HG02884 (cell line): Measurements from ENCODE around the gene C22orf15.

Experiments
- ATAC-seq: cut with Tn5 transposase; IDR thresholded peaks from one replicate; pipeline ENCODE4 v1.9.1; 2021; ENCODE audit warnings: mild to moderate bottlenecking, moderate library complexity; ENCODE audit not compliant: unreplicated experiment

Gene C22orf15

DNA sequence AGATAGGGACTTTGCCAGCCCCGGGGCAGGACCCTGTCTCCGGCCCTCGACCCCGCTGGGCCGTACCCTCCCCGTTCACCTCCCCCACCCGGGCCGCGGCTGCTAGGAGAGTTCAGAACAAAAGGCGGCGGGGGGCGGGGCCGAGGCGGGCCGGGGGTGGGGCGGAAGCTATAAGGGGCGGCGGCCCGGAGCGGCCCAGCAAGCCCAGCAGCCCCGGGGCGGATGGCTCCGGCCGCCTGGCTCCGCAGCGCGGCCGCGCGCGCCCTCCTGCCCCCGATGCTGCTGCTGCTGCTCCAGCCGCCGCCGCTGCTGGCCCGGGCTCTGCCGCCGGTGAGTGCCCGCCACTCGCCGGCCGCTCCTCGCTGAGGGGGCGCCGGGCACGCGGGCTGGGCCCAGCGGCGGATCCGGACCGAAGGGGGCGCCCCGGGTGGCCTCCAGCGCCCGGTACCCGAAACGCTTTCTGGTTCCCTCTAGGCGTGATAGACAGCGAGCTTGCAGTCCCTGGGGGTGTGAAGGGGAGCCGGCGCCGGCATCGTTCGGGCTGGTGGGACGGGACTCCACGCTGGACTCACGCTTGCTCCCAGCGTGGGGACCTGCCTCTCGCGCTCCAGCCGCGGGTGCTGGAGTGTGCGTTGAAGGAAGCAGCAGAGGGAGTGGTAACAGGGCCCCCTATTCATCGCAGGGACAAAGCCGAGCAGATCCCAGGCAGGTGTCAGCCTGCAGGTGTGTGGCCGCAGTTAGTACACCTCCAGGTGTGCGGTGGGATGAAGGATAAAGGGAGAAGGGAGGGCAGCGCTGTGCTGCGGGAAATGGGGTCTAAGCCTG, 10.1 kb downstream of the C22orf15 start, which contains the start of gene MMP11:
MMP11 (plus strand) TSS at position 201 of the 825 bp plus-strand sequence; CDS start at position 223, 22 bp downstream.
- ATAC-seq = no peak

DNA sequence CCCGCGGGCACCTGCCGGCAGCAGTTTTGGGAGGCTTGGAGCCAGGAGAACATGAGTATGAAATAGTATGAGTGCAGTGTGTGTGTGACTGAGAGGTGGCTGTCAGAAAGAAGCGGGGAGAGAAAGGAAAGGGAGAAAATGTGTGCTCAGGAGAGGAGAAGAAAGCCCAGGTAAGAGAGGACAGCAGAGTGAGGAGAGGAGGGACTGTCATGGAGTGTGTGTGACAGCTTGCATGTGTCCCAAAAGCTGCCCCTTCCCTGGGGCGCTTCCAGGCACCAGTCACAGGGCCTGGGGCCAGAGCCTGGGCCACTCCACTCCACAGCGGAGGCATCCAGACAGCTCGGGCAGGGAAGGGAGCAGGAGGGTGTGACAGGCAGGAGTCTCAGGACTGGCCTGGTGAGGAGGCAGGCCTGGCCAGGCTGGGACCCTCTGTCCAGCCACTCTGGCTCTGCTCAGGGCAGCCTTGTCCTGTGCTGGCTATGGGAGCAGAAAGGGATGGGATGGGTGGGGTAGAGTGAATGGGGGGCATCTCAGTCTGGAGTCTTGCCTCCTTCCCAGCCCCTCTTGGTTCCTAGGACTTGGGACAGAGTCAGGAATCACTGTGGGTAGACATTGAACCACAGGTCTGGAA, 10.8 kb downstream of the C22orf15 start:
- no peak for ATAC-seq

DNA sequence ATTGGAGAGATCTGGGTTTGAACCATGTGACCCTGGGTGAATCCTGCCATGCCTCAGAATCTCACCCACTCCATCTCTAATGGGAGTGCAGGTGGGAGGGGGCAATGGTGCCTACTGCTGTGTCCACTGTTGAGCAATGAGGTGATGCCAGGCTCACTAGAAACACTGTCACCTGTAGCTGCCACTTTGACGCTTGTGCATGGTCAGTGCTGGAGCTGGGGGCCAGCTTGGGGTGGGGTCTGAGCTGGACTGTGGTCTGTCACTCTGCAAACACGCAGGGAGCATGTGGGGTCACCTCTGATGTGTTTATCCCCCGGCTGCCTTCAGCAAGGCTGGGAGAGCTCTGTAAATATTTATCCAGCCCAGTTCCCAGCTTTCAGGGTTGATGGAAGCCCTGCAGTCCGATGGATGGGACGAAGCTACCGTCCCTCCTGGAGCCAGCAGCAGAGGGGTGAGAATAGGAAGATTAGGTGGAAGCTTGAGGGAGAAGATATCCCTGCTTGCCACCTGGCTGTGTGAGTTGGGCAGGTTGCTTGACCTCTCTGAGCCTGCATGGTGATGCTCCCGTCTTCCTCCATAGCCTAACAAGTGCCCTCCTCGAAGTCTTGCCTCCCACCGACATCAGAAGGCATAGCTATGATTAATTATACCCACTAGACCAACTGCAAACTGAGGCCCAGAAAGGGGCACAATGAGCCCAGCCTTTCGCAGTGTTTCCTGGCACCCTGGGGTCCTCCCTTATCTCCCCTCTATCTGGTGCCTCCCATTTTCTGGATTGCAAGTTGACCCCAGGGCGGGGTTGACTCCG, 11.5 kb downstream of the C22orf15 start:
- ATAC-seq = no peak

DNA sequence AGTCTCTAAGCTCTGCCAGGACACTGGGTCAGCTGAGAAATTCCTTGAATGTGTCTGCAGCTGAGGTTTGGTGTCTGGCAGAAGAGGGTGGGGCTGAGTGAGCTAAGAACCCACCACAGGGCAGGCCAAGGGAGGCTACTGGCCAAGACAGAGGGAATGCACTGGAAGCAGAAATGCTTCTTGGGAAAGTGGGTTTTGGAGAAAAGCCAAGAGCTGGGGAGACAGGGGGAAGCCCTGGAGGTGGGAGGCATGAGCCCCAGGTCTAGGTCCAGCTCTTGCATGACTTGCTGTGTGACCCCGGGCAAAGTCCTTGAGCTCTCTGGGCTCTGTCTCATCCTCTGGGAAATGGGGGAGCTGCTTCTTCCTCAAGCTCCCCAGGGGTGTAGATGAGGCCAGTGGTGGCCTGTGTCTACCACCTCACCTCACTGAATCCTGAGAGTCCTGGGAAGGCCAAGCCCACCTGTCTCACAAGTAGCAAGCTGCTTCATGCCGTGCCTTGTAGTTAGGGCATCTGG, 12.2 kb downstream of the C22orf15 start:
- no peak for ATAC-seq

DNA sequence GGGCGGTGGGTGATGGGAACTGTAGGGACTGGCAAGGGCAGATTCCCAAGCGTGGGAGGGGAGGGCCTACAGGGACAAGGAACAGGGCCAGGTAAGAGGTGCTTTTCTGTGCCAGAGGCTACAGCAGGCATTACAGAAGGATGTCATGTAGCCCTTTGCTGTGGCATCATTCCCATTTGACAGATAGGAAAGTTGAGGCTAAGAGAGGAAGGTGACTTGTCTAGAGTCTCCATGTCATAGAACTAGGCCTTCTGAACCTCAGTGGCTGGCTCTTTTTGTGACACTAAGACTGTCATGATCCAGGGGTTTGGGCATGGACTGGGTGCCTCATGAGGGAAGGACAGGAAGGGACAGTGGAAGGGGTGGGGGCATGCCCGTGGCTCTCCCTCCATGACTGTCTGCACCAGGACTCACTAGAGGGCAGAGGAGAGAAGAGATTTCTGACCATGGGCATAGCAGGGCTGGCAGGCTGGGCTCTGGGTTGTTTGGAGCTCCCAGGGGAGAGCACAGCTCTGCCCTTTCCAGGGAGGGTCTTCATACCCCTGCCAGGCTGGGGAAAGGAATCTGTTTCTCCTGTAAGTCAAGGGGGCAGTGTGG, 13.1 kb downstream of the C22orf15 start:
- no peak for ATAC-seq

DNA sequence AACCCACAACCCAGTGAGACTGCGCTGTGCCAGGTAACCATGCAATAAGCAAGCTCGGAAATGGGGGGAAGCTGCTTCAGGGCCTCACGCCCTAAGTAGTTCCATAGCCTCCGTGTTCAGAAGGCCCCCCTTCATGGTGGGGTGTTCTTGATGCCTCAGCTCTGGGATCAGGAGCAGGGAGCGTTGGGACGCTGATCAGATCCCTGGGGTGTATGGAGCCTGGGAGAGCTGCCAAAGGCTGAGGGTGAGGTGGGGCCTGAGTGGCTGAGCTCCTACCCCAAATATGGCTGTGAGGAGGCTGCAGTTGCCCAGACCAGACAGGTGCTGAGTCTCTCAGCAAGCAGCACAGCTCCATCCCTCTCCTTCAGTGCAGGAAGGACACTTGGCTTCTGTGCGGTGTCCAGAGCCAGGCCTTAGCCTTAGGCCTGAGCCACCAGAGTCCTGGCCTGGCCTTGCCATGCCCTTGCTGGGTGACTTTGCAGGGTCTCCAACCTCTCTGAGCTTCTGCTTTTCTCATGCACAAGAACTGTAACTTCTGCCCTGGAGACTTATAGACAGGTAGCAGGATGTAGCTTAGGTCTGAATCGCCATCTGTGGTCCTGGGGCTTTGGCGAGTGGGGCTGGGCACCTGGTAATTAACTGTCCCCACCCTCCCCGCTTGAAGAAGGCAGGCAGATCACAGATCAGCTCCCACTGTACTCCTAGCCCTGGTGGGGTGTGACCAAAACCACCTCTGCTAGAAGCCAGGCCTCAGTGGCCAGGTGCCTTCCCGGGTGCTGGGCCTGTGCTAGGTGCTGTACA, 15.2 kb downstream of the C22orf15 start:
- ATAC-seq = no peak

DNA sequence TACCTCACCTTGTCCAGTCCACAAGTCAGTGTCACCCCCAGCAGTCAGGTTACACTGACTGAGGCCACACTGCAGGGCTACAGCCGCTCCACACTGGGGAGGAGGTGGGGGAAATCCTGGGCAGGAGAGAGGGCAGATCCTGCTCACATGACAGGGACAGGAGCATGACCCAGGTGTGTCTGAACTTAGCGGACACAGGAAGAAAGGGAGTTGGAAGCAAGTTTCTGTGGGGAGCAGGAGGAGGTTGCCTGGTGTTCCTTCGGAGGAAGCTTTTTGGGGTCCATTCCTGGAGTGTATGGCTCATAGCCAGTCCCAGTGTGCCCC, 15.7 kb downstream of the C22orf15 start:
- ATAC-seq = no peak

DNA sequence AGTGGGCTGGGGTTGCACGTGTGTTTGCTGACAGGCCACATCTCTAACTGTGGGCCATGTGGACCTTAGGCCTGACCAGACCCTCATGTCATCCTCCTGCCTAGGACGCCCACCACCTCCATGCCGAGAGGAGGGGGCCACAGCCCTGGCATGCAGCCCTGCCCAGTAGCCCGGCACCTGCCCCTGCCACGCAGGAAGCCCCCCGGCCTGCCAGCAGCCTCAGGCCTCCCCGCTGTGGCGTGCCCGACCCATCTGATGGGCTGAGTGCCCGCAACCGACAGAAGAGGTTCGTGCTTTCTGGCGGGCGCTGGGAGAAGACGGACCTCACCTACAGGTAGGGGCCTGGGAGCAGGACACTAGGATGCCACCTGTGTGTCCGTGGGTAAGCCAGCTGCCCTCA, 16.3 kb downstream of the C22orf15 start:
- ATAC-seq = no peak

DNA sequence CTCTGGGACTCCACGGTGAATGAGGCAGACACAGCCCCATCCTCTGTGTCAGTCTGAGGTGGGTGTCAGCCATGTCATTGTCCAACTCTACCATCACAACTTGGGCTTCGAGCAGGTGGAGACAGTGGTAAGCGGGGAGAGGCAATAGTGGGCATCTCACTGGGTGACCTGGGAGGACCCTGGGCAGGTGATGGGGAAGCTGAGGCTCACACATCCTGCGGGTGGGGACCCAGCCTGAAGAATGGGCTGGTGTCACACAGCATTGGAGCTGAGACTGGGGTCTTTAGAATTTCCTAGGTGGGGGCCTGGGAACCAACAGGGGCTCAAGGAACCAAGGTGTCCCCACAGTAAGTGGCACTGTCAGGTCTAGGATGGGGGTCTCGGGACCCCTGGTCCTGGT, 16.9 kb downstream of the C22orf15 start:
- no peak for ATAC-seq

DNA sequence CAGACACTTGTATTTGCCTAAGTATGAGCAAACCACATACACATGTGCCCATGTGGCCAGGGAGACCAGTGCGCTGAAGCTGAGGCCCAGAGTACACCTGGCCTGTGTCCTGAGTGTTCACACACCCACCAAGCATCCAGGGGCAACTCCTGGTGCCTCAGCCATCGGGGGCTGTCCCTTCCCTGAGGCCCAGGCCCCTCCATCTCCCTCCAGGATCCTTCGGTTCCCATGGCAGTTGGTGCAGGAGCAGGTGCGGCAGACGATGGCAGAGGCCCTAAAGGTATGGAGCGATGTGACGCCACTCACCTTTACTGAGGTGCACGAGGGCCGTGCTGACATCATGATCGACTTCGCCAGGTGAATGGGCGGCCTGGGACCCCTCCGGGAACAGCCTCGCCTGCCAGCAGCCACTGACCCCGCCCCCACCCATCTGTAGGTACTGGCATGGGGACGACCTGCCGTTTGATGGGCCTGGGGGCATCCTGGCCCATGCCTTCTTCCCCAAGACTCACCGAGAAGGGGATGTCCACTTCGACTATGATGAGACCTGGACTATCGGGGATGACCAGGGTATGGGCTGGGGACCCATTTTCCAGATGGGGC, 17.5 kb downstream of the C22orf15 start:
- no peak for ATAC-seq

DNA sequence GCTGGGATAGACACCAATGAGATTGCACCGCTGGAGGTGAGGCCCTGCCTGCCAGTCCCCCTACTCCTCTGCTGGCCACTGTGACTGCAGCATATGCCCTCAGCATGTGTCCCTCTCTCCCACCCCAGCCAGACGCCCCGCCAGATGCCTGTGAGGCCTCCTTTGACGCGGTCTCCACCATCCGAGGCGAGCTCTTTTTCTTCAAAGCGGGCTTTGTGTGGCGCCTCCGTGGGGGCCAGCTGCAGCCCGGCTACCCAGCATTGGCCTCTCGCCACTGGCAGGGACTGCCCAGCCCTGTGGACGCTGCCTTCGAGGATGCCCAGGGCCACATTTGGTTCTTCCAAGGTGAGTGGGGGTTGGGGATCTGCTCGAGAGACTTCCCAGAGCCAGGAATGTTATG, 18.3 kb downstream of the C22orf15 start:
- ATAC-seq = no peak

DNA sequence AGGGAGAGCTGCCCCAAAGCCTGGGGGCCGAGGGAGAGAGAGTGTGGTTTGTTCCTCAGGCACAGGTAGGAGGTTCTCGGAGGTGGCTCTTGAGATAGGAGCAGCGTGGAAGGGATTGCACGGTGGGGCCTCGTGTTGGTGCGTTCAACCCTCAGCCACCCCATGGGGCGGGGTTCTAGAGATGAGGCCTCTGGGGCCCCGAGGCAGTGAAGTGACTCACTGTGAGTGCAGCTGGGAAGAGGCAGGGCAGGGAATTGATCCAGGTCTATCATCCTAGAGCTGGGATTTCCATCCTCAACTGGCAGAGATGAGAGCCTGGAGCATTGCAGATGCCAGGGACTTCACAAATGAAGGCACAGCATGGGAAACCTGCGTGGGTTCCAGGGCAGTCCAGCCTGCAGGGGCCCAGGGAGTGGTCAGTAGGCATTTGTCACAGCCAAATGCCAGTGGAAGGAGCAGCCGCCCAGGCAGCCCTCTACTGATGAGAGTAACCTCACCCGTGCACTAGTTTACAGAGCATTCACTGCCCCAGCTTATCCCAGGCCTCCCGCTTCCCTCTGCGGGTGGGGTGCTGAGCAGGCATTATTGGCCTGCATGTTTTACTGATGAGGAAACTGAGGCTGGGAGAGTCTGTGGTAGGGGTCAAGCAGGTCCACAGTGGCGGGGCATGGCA, 18.9 kb downstream of the C22orf15 start:
- no peak for ATAC-seq

DNA sequence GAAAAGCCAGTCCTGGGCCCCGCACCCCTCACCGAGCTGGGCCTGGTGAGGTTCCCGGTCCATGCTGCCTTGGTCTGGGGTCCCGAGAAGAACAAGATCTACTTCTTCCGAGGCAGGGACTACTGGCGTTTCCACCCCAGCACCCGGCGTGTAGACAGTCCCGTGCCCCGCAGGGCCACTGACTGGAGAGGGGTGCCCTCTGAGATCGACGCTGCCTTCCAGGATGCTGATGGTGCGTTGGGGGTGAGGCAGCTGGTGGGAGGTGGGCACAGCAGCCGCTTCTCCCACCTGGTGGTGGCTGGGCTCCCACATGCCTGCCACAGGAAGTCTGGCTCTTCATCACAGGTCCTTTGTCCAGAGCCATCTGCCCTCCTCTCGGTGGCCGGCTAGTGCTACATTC, 19.5 kb downstream of the C22orf15 start:
- no peak for ATAC-seq

DNA sequence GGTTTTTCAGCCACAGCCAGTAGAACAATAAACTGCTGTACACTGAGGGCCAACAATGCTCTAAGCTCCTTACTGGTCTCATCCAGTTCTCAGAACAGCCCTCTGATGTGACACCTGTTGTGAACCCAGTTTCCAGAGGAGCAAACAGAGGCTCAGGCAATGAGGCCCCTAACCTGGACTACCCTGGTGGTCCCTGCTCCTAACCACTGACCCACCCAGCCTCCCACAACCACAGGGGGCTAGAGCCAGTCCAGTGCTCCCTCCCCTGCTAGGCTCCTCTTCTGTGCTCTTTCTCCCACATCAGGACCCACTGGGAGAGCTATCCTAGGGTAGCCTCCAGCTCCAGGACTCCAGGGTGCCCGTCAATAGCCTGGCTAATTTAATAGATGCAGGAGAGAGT, 19.9 kb downstream of the C22orf15 start:
- no peak for ATAC-seq

DNA sequence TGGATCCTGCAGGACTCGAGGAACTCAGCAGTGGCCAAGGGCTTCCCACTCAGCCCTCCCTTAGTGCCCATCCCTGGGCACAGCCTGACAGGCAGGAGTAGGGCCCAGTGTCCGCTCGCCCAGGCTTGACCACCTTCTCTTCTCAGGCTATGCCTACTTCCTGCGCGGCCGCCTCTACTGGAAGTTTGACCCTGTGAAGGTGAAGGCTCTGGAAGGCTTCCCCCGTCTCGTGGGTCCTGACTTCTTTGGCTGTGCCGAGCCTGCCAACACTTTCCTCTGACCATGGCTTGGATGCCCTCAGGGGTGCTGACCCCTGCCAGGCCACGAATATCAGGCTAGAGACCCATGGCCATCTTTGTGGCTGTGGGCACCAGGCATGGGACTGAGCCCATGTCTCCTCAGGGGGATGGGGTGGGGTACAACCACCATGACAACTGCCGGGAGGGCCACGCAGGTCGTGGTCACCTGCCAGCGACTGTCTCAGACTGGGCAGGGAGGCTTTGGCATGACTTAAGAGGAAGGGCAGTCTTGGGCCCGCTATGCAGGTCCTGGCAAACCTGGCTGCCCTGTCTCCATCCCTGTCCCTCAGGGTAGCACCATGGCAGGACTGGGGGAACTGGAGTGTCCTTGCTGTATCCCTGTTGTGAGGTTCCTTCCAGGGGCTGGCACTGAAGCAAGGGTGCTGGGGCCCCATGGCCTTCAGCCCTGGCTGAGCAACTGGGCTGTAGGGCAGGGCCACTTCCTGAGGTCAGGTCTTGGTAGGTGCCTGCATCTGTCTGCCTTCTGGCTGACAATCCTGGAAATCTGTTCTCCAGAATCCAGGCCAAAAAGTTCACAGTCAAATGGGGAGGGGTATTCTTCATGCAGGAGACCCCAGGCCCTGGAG, 20.7 kb downstream of the C22orf15 start:
- no peak for ATAC-seq

DNA sequence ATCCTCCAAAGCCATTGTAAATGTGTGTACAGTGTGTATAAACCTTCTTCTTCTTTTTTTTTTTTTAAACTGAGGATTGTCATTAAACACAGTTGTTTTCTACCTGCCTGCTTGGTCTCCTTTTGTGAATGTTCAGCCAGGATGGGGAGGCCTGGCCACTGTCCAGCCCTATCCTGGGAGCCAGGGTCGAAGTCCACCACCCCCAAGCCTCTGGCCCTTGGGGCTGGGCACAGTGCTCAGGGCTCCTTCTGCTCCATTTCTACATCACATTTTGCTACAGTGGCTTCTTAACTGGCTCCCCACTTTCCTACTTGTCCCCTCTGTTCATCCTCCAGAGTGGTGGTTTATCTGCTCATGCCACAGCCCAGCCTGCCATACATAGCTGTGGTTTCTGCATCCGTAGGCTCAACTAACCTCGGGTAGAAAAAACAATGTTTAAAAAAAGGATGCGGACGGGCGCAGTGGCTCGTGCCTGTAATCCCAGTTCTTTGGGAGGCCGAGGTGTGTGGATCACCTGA, 21.5 kb downstream of the C22orf15 start:
- ATAC-seq = no peak

DNA sequence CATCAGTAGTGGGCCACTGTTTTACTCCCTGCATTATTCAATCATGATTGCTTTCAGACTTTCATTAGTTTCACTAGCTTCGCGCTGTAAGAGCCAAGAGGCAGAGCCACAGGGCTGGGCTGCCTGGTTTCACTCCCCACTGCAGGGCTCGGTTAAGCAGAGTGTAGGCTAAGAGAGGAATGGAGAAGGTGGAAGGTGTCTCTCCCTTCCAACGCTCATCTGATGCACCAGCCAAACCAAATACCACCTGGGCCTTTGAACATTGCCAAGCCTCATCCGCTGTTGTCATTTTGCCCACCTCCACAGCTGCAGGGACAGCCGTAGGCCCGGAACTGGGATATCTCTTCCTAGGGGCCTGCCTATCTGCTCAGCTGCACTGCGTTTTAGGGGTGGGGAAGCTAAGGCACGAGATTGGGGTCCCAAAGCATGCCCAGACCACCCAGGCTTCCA, 23.5 kb downstream of the C22orf15 start:
- no peak for ATAC-seq
